ENCODE data around the gene KIFC3. TPM values are rescaled to one million over a fixed set of nuclear protein-coding genes. Genes with fewer than 3 reads are reported as not detected.
A peak's percentile ranks its signal among the peaks of the same experiment; 100 is the strongest.

The KIFC3 gene
- total RNA-seq, 1 experiment from 2014 or later = 32.6 TPM

DNA sequence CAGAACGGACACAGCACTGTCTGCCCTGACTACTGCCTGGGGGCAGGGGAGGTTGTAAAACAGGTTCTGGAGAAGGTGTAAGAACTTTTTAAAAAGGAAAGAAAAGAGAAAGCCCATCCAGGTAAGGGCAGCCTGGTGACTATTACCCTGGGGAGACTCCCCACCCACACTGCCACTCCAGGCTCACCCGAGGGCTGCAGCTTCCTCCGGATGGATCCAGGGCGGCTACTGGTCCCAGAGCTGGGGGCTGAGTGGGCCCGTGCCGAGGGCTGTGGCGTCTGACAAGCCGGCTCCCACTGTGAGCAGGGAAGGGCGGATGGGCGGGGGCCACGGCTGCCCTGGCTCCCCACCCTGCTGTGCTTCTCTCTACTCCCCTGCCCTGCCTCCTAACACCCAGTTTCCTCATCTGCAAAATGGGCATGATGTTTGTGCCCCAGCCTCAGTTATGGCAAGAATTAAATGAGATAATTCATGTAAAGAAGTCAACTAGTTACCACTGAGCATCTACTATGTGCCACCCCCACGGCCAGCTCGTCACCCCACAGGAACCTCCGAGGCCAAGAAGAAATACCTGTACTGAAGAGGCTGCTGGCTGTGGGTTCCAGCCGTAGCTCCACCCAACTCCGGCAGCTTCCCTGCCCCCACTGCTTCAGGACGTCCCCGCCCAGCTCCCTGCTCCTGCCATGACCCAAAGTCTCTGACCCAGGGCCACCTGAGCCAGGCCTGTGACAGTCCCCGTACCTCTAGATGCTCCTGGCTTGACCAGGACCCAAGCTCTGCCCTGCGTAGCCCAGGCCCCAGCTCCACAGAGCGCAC lies 42.5 kb downstream of the KIFC3 start:
- ATAC-seq (no peak), DNase-seq (peak; percentile 42)
- Histone ChIP-seq H3K9me3 (ENCODE audit: low read length) (no peaks in the 10 kb centered on the region), H3K4me1 (ENCODE audit: insufficient read depth, low read length) (peaks cover 8% of the 10 kb centered on the region), H3K4me3 (ENCODE audit: low read length) (no peak overlapping the region), H3K4me2 (ENCODE audit: low read length) (no peak overlapping the region), H3F3A (ENCODE audit: low read length, unreplicated experiment) (no peaks in the 10 kb centered on the region), H3K27ac (ENCODE audit: low read length) (no peak overlapping the region), H2AFZ (ENCODE audit: low read length) (no peak overlapping the region), H4K20me1 (ENCODE audit: low read length) (no peaks in the 10 kb centered on the region), H3K36me3 (ENCODE audit: low read depth, low read length) (no peaks in the 10 kb centered on the region), H3K27me3 (ENCODE audit: low read length) (no peaks in the 10 kb centered on the region), H3K9me2 (replicated peaks; ENCODE audit: low read length) (no peaks in the 10 kb centered on the region), H3K79me2 (ENCODE audit: low read length) (no peaks in the 10 kb centered on the region), H3K9ac (ENCODE audit: low read length) (no peak overlapping the region)
- CTCF ChIA-PET = interaction anchor here (0.5 kb wide), 1 partner anchor 242 kb away, joined by 3 read pairs; no protein-coding TSS in a partner anchor
- BruUV-seq (replicated peaks) = no TSS peak
- intact Hi-C loops (cut with micrococcal nuclease) = loop anchor here (5.0 kb wide), 1 partner anchor 53 kb away; no protein-coding TSS in a partner anchor
- POLR2A ChIA-PET (ENCODE audit: unreplicated experiment) = no interaction called here
- no peak for TF ChIP-seq EZH2phosphoT487 (IDR thresholded peaks at IDR 0.05; ENCODE audit: borderline replicate concordance, low read length)
- no peak for TF ChIP-seq EZH2 (IDR thresholded peaks at IDR 0.05; ENCODE audit: low read length, unreplicated experiment)
- TF ChIP-seq, protein P1, sequence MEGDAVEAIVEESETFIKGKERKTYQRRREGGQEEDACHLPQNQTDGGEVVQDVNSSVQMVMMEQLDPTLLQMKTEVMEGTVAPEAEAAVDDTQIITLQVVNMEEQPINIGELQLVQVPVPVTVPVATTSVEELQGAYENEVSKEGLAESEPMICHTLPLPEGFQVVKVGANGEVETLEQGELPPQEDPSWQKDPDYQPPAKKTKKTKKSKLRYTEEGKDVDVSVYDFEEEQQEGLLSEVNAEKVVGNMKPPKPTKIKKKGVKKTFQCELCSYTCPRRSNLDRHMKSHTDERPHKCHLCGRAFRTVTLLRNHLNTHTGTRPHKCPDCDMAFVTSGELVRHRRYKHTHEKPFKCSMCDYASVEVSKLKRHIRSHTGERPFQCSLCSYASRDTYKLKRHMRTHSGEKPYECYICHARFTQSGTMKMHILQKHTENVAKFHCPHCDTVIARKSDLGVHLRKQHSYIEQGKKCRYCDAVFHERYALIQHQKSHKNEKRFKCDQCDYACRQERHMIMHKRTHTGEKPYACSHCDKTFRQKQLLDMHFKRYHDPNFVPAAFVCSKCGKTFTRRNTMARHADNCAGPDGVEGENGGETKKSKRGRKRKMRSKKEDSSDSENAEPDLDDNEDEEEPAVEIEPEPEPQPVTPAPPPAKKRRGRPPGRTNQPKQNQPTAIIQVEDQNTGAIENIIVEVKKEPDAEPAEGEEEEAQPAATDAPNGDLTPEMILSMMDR (conservative IDR thresholded peaks at IDR 0.05; ENCODE audit: low read depth, low read length) = no peak

DNA sequence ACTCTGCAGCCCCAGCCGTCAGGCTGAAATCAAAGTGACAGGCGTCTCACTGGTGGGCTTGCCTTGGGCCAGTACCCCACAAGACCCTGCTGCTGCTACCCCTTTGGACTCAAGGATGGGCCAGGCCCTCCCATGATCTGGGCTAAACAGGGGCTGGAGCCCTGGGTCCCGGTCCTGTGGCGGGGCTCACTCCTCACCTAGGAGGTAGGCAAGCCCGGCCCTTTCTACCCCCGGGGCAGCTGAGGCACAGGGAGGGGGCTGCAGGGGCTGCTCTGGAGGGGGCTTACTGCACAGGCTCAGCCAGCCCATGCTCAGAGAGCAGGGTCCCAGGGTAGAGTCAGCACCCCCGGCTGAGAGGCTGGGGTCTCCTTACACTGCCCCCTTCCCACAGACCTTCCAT lies 43.2 kb downstream of the KIFC3 start:
- Histone ChIP-seq H3K4me1 (ENCODE audit: insufficient read depth, low read length) (0 out of 2 replicates have a peak, but pooled peaks cover 3% of the 10 kb centered on the region), H3K9me3 (ENCODE audit: low read length) (no peaks in the 10 kb centered on the region), H4K20me1 (ENCODE audit: low read length) (no peaks in the 10 kb centered on the region), H3K79me2 (ENCODE audit: low read length) (no peaks in the 10 kb centered on the region), H3K4me3 (ENCODE audit: low read length) (no peak overlapping the region), H3F3A (ENCODE audit: low read length, unreplicated experiment) (no peaks in the 10 kb centered on the region), H3K27ac (ENCODE audit: low read length) (no peak overlapping the region), H3K9me2 (replicated peaks; ENCODE audit: low read length) (no peaks in the 10 kb centered on the region), H2AFZ (ENCODE audit: low read length) (no peak overlapping the region), H3K4me2 (ENCODE audit: low read length) (no peak overlapping the region), H3K36me3 (ENCODE audit: low read depth, low read length) (no peaks in the 10 kb centered on the region), H3K9ac (ENCODE audit: low read length) (no peak overlapping the region), H3K27me3 (ENCODE audit: low read length) (no peaks in the 10 kb centered on the region)
- no peak for DNase-seq
- TF ChIP-seq EZH2phosphoT487 (IDR thresholded peaks at IDR 0.05; ENCODE audit: borderline replicate concordance, low read length) = no peak
- TF ChIP-seq, protein P1 (conservative IDR thresholded peaks at IDR 0.05; ENCODE audit: low read depth, low read length) = no peak
- TF ChIP-seq EZH2 (IDR thresholded peaks at IDR 0.05; ENCODE audit: low read length, unreplicated experiment) = no peak
- ChIA-PET POLR2A (ENCODE audit: unreplicated experiment) (no interaction called here), CTCF (interaction anchor here (0.5 kb wide), 1 partner anchor 243 kb away, joined by 3 read pairs; no protein-coding TSS in a partner anchor)
- no peak for ATAC-seq
- intact Hi-C loops (cut with micrococcal nuclease) = no loop called here
- BruUV-seq (replicated peaks) = no TSS peak

Data from PC-3 (cell line).